ENCODE results near the gene RELN.

RELN gene

GRCh38 chr7:104005197-104005596, 15.7 kb upstream of the RELN start:
- Histone ChIP-seq H3K4me1 (ENCODE audit: control insufficient read depth in 1 of 2, insufficient read depth in 1 of 2, low read depth in 1 of 2, low read length in 1 of 2) (no peaks in the 10 kb centered on the region), H3K9me3 (no peaks in the 10 kb centered on the region), H3K4me3 (ENCODE audit: low read depth in 1 of 2, low read length in 1 of 2) (no peak overlapping the region), H3K36me3 (no peaks in the 10 kb centered on the region), H3K27ac (no peak overlapping the region), H3K27me3 (no peaks in the 10 kb centered on the region)
- TF ChIP-seq CTCF (IDR thresholded peaks at IDR 0.05), result no peak

GRCh38 chr7:103996639-103997038, 7.2 kb upstream of the RELN start:
- Histone ChIP-seq H3K36me3 (no peaks in the 10 kb centered on the region), H3K27me3 (peaks cover 30% of the 10 kb centered on the region), H3K4me3 (ENCODE audit: low read depth in 1 of 2, low read length in 1 of 2) (no peak overlapping the region), H3K27ac (no peak overlapping the region), H3K9me3 (no peaks in the 10 kb centered on the region), H3K4me1 (ENCODE audit: control insufficient read depth in 1 of 2, insufficient read depth in 1 of 2, low read depth in 1 of 2, low read length in 1 of 2) (no peaks in the 10 kb centered on the region)
- no peak for TF ChIP-seq CTCF (IDR thresholded peaks at IDR 0.05)

- TF ChIP-seq CTCF (IDR thresholded peaks at IDR 0.05), result no peak
- H3K4me1 ChIP-seq (ENCODE audit: control insufficient read depth in 1 of 2, insufficient read depth in 1 of 2, low read depth in 1 of 2, low read length in 1 of 2), result no peaks in the 10 kb centered on the region
- peaks cover 35% of the 10 kb centered on the region for H3K27me3 ChIP-seq
- no peak overlapping the region for H3K27ac ChIP-seq
- H3K36me3 ChIP-seq, result no peaks in the 10 kb centered on the region
- no peak overlapping the region for H3K4me3 ChIP-seq (ENCODE audit: low read depth in 1 of 2, low read length in 1 of 2)
- no peaks in the 10 kb centered on the region for H3K9me3 ChIP-seq
Measured at GRCh38 chr7:103996017-103996551, 6.6 kb upstream of the RELN start.

- Histone ChIP-seq H3K4me3 (ENCODE audit: low read depth in 1 of 2, low read length in 1 of 2) (no peak overlapping the region), H3K4me1 (ENCODE audit: control insufficient read depth in 1 of 2, insufficient read depth in 1 of 2, low read depth in 1 of 2, low read length in 1 of 2) (no peaks in the 10 kb centered on the region), H3K27ac (no peak overlapping the region), H3K27me3 (peaks cover 41% of the 10 kb centered on the region), H3K9me3 (no peaks in the 10 kb centered on the region), H3K36me3 (no peaks in the 10 kb centered on the region)
- no peak for TF ChIP-seq CTCF (IDR thresholded peaks at IDR 0.05)
Measured at GRCh38 chr7:103995554-103995953, 6.1 kb upstream of the RELN start.

- TF ChIP-seq CTCF (IDR thresholded peaks at IDR 0.05), result no peak
- H3K36me3 ChIP-seq, result no peaks in the 10 kb centered on the region
- H3K9me3 ChIP-seq, result no peaks in the 10 kb centered on the region
- no peak overlapping the region for H3K27ac ChIP-seq
- H3K4me3 ChIP-seq (ENCODE audit: low read depth in 1 of 2, low read length in 1 of 2), result no peak overlapping the region
- H3K27me3 ChIP-seq, result peaks cover 61% of the 10 kb centered on the region
- H3K4me1 ChIP-seq (ENCODE audit: control insufficient read depth in 1 of 2, insufficient read depth in 1 of 2, low read depth in 1 of 2, low read length in 1 of 2), result no peaks in the 10 kb centered on the region
Measured at GRCh38 chr7:103993551-103993950, 4.1 kb upstream of the RELN start.

- no peak for TF ChIP-seq CTCF (IDR thresholded peaks at IDR 0.05)
- Histone ChIP-seq H3K27ac (no peak overlapping the region), H3K9me3 (no peaks in the 10 kb centered on the region), H3K36me3 (no peaks in the 10 kb centered on the region), H3K4me3 (ENCODE audit: low read depth in 1 of 2, low read length in 1 of 2) (no peak overlapping the region), H3K4me1 (ENCODE audit: control insufficient read depth in 1 of 2, insufficient read depth in 1 of 2, low read depth in 1 of 2, low read length in 1 of 2) (no peaks in the 10 kb centered on the region), H3K27me3 (peaks cover 82% of the 10 kb centered on the region)
Measured at GRCh38 chr7:103991406-103991805, 1.9 kb upstream of the RELN start.

Data from neutrophil (primary cell).